Spleen (tissue), 11 donors: Measurements from ENCODE around the gene SDR39U1. TPM values are rescaled to one million over a fixed set of nuclear protein-coding genes. Genes with fewer than 3 reads are reported as not detected.

Experiments used
- DNase-seq: peaks from one replicate; pipeline ENCODE4 v3.0.0-alpha.2; 2020
- H3K27ac ChIP-seq, 8 donors: fragments of 200-600 bp; sonication (generic) in 7 of 8; 1 replicate in 4 of 8; 2 replicates in 4 of 8; pipeline versions ENCODE4 v1.5.0 to v1.8.0; 2016 to 2021; ENCODE audit warnings: inconsistent platforms in 4 of 8, mild to moderate bottlenecking in 4 of 8, moderate library complexity in 1 of 8
- H3K27me3 ChIP-seq, 7 donors: fragments of 200-600 bp; sonication (generic) in 6 of 7; replicated peaks in 1 of 7; 1 replicate in 4 of 7; 2 replicates in 3 of 7; pipeline versions ENCODE4 v1.5.0 to v1.8.0; 2016 to 2021; ENCODE audit warnings: inconsistent platforms in 3 of 7, mild to moderate bottlenecking in 1 of 7
- H3K36me3 ChIP-seq, 6 donors: fragments of 200-600 bp; sonication (generic) in 5 of 6; 1 replicate in 4 of 6; 2 replicates in 2 of 6; pipeline versions ENCODE4 v1.5.0 to v1.8.0; 2016 to 2021; ENCODE audit warnings: inconsistent platforms in 2 of 6
- H3K4me1 ChIP-seq, 6 donors: fragments of 200-600 bp; sonication (generic) in 5 of 6; 1 replicate in 3 of 6; 2 replicates in 3 of 6; pipeline versions ENCODE4 v1.5.0 to v1.8.0; 2016 to 2021; ENCODE audit warnings: inconsistent platforms in 3 of 6
- H3K4me3 ChIP-seq, 8 donors: fragments of 200-600 bp; sonication (generic) in 7 of 8; 1 replicate in 4 of 8; 2 replicates in 4 of 8; pipeline versions ENCODE4 v1.5.0 to v1.8.0; 2016 to 2021; ENCODE audit warnings: inconsistent platforms in 4 of 8, mild to moderate bottlenecking in 4 of 8, moderate library complexity in 2 of 8
- H3K9me3 ChIP-seq, 8 donors: fragments of 200-600 bp; sonication (generic) in 7 of 8; 1 replicate in 4 of 8; 2 replicates in 4 of 8; pipeline versions ENCODE4 v1.5.0 to v1.8.0; 2016 to 2021; ENCODE audit warnings: inconsistent platforms in 4 of 8
- CTCF ChIP-seq, 11 experiments: fragments of 200-600 bp in 7 of 11; fragments of 450-650 bp in 4 of 11; sonication (generic) in 4 of 11; IDR thresholded peaks in 8 of 11; conservative IDR thresholded peaks in 3 of 11; 1 replicate in 7 of 11; 2 replicates in 4 of 11; pipeline versions ENCODE4 v1.4.0 to v1.8.0; 2016 to 2021; ENCODE audit warnings: antibody characterized with exemption in 11 of 11, inconsistent platforms in 4 of 11, mild to moderate bottlenecking in 1 of 11
- POLR2A ChIP-seq, 3 donors: fragments of 450-650 bp; IDR thresholded peaks; one replicate each; pipeline ENCODE4 v1.5.1; 2017; ENCODE audit warnings: antibody characterized with exemption in 3 of 3, mild to moderate bottlenecking in 1 of 3
- POLR2AphosphoS5 ChIP-seq, 3 donors: sonication (generic); formaldehyde crosslinking; IDR thresholded peaks; one replicate each; pipeline ENCODE4 v1.5.1; 2017; ENCODE audit warnings: antibody characterized with exemption in 3 of 3
- WGBS, 5 donors: extraction: QIAGEN DNeasy Blood & Tissue Kit in 3 of 5; methylation state at CpG; one replicate each; pipeline versions ENCODE4 v1.1.5 to v1.1.7; 2013 to 2018; 5-methylcytosine and 5-hydroxymethylcytosine counted together
- intact Hi-C: fragments of 100-400 bp; cut with DNase I; formaldehyde crosslinking; loops from one replicate; pipeline ENCODE4 v1.15.0; 2023; ENCODE audit warnings: low total_unique reads
- polyA plus RNA-seq, 3 donors: library from polyadenylated mRNA; stranded (reverse); fragments of 200-250 nt; gene quantifications; one replicate each; pipeline ENCODE4 v1.2.1, GENCODE V29; 2013
- total RNA-seq, 7 donors: library from RNA; depleted of rRNA in 3 of 7; stranded (reverse); fragments of >200 nt in 3 of 7; fragmentation: NEBNext Ultra II Directional in 4 of 7; extraction: Animal tissue kit (Norgen Biotek cat#: 25700) in 4 of 7; gene quantifications; one replicate each; pipeline versions ENCODE4 v1.1.0 to v1.2.1, GENCODE V29; 2016 to 2021
- donor health status: healthy with polysubstance abuse.
- donor health status: DM: no; HTN: no; CAD: no; lungs with moderate emphysema.
- donor health status: DM: no; HTN: no; CAD: no.
- donor health status: Bipolar disorder and iron deficiency.
- donor health status: healthy.
- donor health status: DM: no; HTN: no; CAD: no.
- donor health status: DM: yes; HTN: yes; CAD: no.

SDR39U1 gene
- total and polyA plus RNA-seq, 10 donors, result 48.2 to 146 (median 68.4) TPM

- no peak for DNase-seq
- no peak for TF ChIP-seq POLR2A (IDR thresholded peaks at IDR 0.05)
- TF ChIP-seq POLR2AphosphoS5 (IDR thresholded peaks at IDR 0.05), result no peak
- no peak for TF ChIP-seq CTCF (IDR thresholded peaks at IDR 0.05 in 8 of 11, conservative IDR thresholded peaks at IDR 0.05 in 3 of 11)
- intact Hi-C loops, result loop anchor here (10.0 kb wide), 1 partner anchor 53 kb away; the partner anchor contains the start of gene NFATC4
- Histone ChIP-seq H3K27ac (peak overlapping the region in 1 of 8 donors; percentile 6), H3K9me3 (no peaks in the 10 kb centered on the region), H3K4me3 (no peak overlapping the region), H3K4me1 (peaks cover 0 to 20% (median 2%) of the 10 kb centered on the region in 6 donors), H3K27me3 (peaks cover 0 to 20% (median 0%) of the 10 kb centered on the region in 7 donors), H3K36me3 (peaks cover 0 to 27% (median 16%) of the 10 kb centered on the region in 6 donors)
- WGBS, 5 donors, result 79 to 91% (median 81%) methylated on average over 6 of the region's 6 CpGs
Measured at GRCh38 chr14:24417832-24418491, 24.6 kb downstream of the SDR39U1 start.

GRCh38 chr14:24416932-24417619 lies 25.5 kb downstream of the SDR39U1 start:
- DNase-seq, result peak; percentile 69
- H3K4me1 ChIP-seq, result peaks cover 0 to 13% (median 2%) of the 10 kb centered on the region in 6 donors
- H3K9me3 ChIP-seq, result no peaks in the 10 kb centered on the region
- no peak overlapping the region for H3K27ac ChIP-seq
- H3K27me3 ChIP-seq, result peaks cover 0 to 20% (median 0%) of the 10 kb centered on the region in 7 donors
- H3K4me3 ChIP-seq, result no peak overlapping the region
- 75 to 92% (median 84%) methylated on average over 9 to 16 of the region's 16 CpGs for WGBS, 5 donors
- TF ChIP-seq POLR2AphosphoS5 (IDR thresholded peaks at IDR 0.05) (no peak), CTCF (IDR thresholded peaks at IDR 0.05 in 8 of 11, conservative IDR thresholded peaks at IDR 0.05 in 3 of 11) (no peak), POLR2A (IDR thresholded peaks at IDR 0.05) (no peak)
- intact Hi-C loops, result loop anchor here (10.0 kb wide), 1 partner anchor 52 kb away; the partner anchor contains the start of gene NFATC4
- H3K36me3 ChIP-seq, result peaks cover 0 to 28% (median 17%) of the 10 kb centered on the region in 6 donors

GRCh38 chr14:24416254-24416931 lies 26.2 kb downstream of the SDR39U1 start:
- intact Hi-C loops, result loop anchor here (10.0 kb wide), 1 partner anchor 52 kb away; the partner anchor contains the start of gene NFATC4
- Histone ChIP-seq H3K27me3 (peaks cover 0 to 20% (median 0%) of the 10 kb centered on the region in 7 donors), H3K27ac (no peak overlapping the region), H3K4me1 (peaks cover 0 to 13% (median 2%) of the 10 kb centered on the region in 6 donors), H3K9me3 (no peaks in the 10 kb centered on the region), H3K4me3 (no peak overlapping the region), H3K36me3 (peaks cover 0 to 30% (median 17%) of the 10 kb centered on the region in 6 donors)
- no peak for TF ChIP-seq POLR2A (IDR thresholded peaks at IDR 0.05)
- TF ChIP-seq CTCF (IDR thresholded peaks at IDR 0.05 in 8 of 11, conservative IDR thresholded peaks at IDR 0.05 in 3 of 11), result no peak
- TF ChIP-seq POLR2AphosphoS5 (IDR thresholded peaks at IDR 0.05), result no peak
- peak; percentile 47 for DNase-seq
- WGBS, 5 donors, result 68 to 82% (median 81%) methylated on average over 14 to 19 of the region's 19 CpGs
